Stimulated activated naive CD8-positive, alpha-beta T cell treated with anti-CD3 and anti-CD28 coated beads, Interleukin-15, Interleukin-2, amounts not matched to agents 100 U/mL and 50 U/mL, for 24 hours (primary cell): ENCODE data around the gene MICAL2.

ENCODE experiments used
- ATAC-seq: fragments of 150-1000 bp; cut with Tn5 transposase; one replicate; pipeline ENCODE4 v1.10.0; 2021
- DNase-seq: peaks from one replicate; pipeline ENCODE4 v3.0.0; 2021

Gene MICAL2

DNA sequence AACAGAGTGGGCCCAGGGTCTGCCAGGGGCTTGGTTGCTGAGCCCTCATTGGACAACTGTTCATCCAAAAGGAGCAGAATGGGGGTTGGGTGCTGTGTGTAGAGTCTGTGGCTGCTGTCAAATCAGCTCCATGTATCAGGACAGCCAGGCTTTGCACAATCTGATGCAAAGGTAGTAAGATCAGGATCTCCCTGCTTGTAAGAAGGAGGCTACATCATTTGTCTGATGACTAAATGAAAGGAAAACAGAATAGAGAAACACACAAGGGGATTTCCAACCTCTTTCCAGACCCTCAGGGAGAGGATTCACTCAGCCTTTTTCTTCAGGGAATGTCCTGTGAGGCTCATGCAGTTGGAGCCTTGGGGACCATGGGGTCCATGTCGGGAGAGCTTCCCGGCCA is 7.2 kb downstream of the MICAL2 start:
- ATAC-seq (peak; percentile 41), DNase-seq (no peak)

DNA sequence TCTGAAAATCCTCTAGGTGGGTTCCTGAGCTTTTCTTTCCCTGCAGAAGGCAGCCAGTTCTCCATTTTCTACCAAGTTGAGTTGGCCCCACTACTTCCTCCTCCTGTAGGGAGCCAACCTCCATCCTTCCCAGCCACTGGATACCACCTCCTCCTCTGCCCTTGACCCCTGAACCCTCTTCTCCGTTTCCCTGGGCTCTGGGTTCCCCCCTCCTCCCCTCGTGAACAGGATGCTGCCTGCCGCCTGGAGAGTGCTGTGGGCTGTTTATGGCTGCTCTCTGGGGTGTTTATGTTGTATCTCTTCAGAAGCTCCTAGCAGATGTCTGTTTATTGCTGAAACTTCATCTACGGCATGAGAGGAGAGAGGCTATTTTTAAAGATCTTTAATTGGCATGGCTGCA is 8.6 kb downstream of the MICAL2 start:
- no peak for DNase-seq
- no peak for ATAC-seq

DNA sequence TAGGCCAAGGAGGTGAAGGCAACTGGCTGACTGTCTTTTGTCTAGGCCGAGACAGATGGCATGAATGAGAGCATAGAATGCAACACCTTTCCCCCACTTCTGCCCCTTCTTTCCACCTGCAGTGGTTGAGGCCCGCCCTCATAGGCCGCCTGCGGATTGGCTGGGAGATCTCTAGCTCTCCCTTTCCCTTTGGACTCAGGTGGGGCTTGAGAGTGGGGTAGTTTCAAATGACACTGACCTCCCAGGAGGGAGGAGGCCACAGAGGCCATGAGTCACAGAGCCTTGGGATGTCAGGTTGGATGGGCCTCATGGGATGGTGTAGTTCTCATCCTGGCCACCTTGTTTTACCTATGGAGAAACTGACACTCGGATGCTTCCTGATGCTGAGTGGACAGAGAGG is 9.1 kb downstream of the MICAL2 start:
- ATAC-seq (no peak), DNase-seq (no peak)

DNA sequence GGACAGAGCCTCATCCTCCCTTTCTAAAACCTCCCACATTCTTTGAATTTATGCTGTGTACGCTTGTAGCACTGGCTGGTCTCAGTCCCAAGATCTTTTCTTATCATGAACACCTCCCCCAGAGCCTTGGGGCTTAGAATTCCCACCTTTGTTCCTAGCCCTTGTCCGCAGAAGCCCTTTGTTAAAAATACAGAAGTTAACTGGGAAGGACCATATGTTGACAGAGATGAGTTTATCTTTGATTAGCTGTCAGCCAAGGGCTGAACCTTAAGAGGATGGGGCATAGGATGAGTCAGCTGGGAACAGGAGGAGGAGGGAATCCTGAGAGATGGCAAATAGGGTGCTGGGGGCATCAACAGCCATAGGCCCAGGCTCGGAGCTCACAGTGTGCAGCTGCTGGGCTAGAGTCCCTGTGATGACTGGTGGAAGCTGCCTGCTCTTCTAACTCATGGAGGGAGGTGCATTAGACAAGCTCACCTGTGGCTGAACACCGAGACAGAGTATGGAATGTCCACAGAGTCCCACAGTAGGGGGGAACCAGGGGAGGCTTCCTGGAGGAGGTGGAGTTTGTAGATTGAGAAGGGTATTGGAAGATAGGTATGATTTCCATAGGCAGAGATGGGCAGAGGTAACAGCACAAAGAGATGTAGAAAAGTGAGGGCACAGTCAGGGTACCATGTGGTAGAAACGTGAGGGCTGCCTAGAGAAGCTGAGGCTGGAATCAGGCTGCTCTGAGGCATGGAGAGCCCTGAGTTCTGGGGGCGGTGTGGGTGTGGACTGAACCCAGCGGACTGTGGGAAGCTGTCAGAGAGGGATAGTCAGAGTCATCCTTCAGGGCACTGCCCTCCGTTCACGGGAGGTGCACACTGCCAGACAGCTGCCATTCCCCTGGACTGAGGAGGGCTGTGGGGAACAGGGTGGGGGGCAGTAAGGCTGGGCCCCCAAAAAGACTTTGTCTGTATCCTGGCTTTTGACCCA is 9.9 kb downstream of the MICAL2 start:
- DNase-seq, result no peak
- ATAC-seq, result no peak

GRCh38 chr11:12121011-12121410 is 10.6 kb downstream of the MICAL2 start:
- no peak for ATAC-seq
- no peak for DNase-seq

DNA sequence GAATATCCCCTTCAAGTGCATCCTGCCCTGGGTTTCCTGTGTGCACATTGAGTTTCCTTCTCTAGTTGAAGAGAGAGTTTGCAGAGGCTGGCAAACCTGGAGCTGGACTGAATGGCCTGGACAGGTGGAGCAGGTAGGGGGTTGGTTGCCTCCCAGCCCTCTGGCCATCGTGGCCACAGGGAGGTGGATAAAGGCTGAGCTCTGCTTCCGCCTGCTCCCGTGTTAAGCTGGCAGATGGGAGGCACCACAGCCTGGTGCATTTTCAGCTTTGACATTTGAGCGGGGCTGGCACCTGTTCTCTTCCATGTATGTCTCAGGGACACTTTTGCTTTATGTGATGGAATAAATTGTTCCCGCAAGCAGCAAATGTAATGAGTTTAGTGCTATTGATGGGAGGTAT is 11.1 kb downstream of the MICAL2 start:
- no peak for DNase-seq
- no peak for ATAC-seq

- ATAC-seq (peak; percentile 25), DNase-seq (no peak)
Observed at GRCh38 chr11:12122083-12122482, 11.7 kb downstream of the MICAL2 start.

GRCh38 chr11:12123273-12123672 is 12.9 kb downstream of the MICAL2 start:
- DNase-seq (no peak), ATAC-seq (no peak)

GRCh38 chr11:12123799-12124198 is 13.4 kb downstream of the MICAL2 start:
- DNase-seq (no peak), ATAC-seq (no peak)

- no peak for DNase-seq
- ATAC-seq, result no peak
Observed at GRCh38 chr11:12124306-12124705, 13.9 kb downstream of the MICAL2 start.

- ATAC-seq (no peak), DNase-seq (no peak)
Observed at GRCh38 chr11:12125609-12126149, 15.3 kb downstream of the MICAL2 start.

DNA sequence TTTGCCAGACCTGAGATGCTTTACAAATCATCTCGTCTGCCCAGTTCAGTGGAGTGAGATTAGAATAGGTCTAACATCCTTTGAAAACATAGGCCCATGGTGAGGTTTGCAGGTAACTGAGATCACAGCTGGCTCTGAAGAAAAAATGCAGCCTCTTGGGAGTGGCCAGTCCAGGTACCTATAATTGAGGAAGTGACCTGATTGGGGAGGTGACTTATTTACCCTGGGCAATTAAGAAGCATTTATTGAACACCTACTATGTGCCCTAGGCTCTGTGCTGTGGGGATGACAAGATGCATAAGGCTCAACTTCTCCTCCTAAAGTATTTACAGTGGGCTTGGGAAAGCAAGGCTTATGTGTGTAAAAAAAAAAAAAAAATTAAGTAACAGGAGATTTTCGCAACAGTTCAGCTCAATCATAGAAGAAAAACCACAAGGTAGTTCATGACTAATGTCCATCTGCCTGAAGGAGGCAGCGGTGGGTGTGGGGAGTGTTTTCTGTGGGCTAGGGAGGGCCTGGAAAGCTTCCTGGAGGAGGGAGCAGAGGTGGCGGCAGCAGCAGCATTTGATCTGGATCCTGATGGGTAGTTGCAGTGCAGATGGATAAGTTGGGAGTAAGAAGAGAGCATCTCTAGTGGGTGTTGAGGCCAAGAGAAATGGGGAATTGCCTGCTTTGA is 16.1 kb downstream of the MICAL2 start:
- no peak for ATAC-seq

DNA sequence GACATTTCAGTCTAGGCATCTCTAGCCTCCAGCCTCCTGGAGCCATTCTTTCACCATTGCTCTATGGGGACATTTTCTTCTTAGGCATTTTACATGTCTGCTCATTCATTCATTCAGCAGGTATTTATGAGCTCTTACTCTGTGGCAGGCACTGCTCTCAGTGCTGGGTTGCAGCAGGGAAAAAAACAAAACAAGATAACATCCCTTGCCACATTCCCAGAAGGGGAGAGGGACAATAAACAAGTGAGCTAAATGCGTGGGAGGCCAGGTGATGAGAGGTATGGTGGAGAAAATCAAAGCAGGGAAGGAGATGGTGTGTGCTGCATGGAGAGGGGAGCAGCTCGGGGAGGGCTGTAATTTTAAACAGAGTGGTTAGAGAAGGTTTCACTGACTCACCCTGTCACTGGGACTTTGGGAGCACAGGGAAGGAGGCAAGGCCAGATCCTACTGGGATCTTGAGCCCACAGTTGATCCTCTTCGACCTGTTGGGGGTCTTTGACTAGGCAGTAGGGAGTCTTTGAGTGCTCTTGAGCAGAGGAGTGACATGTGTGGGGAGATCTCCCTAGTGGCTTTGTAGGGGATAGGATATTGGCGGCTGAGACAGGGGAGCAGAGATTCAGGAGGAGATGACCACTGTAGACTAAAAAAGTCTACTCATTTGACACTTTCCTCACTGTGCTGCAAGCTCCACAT is 17.0 kb downstream of the MICAL2 start:
- no peak for ATAC-seq
- no peak for DNase-seq

More for the DNA sequence above, 16.1 kb downstream of the MICAL2 start:
- peak; percentile 34 for DNase-seq

DNA sequence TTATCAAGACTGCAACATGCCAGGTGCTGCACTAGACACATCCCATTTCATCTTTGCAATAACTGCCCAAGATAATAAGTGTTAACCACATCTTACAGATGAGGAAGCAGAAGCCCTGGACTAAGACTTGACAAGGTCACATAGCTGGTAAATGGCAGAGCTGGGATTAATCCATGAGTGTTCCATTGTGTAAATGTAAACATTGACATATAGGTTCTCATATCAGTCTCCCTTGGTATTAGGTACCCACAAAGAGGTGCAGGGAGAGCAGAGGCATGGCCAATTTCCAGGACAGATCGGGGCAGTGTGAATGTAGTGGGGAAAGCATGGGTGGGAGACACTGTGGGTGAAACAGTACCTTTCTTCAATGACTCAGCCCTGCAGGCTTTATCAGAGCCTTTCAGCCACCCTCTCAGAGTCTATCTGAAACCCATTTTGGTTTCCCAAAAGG is 17.9 kb downstream of the MICAL2 start:
- ATAC-seq (peak; percentile 65), DNase-seq (no peak)

DNA sequence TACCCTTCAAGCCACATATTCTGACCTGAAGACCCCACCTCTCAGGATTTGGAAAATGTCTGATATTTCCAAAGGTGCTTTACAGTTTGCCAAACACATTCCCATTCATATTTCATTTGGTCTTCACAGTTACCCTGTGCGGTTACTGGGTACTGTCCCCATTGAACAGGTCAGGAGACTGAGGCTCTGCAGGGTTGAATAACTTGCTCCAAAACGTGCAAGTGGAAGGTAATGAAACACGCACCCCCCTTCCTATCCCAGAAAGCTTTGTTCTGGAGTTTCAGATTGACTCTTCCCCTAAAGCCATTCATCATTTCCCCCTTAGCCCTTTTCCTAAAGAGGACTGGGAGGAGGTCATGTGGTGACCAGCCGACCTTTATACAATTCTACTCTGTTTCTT is 18.8 kb downstream of the MICAL2 start:
- ATAC-seq (peak; percentile 52), DNase-seq (no peak)

GRCh38 chr11:12130180-12130980 is 20.0 kb downstream of the MICAL2 start:
- DNase-seq (no peak), ATAC-seq (no peak)

- no peak for ATAC-seq
- no peak for DNase-seq
Observed at GRCh38 chr11:12131943-12132789, 21.8 kb downstream of the MICAL2 start.

DNA sequence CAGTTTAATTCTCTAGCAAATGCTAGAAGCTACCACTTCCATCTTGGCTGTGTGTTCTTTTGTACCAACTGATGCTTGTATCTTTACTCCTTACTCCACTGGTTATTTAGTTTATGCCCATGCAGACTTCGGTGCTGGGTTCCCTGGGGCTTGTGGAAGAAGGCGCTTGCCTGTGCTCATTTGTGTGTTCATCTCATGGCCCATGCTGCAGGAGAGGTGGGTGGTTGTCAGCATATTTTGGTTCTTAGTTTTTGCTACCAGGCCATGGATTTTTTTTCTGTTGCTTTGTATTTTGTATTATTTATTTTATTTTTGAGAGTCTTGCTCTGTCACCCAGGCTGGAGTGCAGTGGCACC is 22.4 kb downstream of the MICAL2 start:
- ATAC-seq, result no peak
- no peak for DNase-seq

GRCh38 chr11:12133547-12134235 is 23.3 kb downstream of the MICAL2 start:
- ATAC-seq (no peak), DNase-seq (no peak)

GRCh38 chr11:12134236-12134585 is 23.8 kb downstream of the MICAL2 start:
- DNase-seq (no peak), ATAC-seq (no peak)
